SK-N-SH (cell line): ENCODE results near the gene PIH1D2. TPM values are rescaled to one million over a fixed set of nuclear protein-coding genes. Genes with fewer than 3 reads are reported as not detected.

Source experiments
- CTCF ChIA-PET: fragments of 300-600, 350-600 bp; formaldehyde crosslinking; extraction: SDS; loops from one replicate; lab custom pipeline; 2021; lab: Yijun Ruan, JAX
- POLR2A ChIA-PET: fragments of 350-600 bp; sonication (Branson Sonifier 250); formaldehyde crosslinking; extraction: SDS; loops from one replicate; lab custom pipeline; 2020; ENCODE audit warnings: antibody characterized with exemption, inconsistent platforms; lab: Yijun Ruan, JAX
- DNase-seq: peaks from one replicate; pipeline ENCODE4 v3.0.0; 2012
- H2AFZ ChIP-seq: fragments of 200-600 bp; sonication (generic); 2 replicates; pipeline ENCODE4 v1.8.1; 2016; ENCODE audit warnings: antibody characterized with exemption, mild to moderate bottlenecking, low read depth
- H3F3A ChIP-seq: fragments of 200-600 bp; sonication (generic); replicated peaks from 2 replicates; pipeline ENCODE3; 2016; ENCODE audit warnings: antibody characterized with exemption, mild to moderate bottlenecking; ENCODE audit not compliant: insufficient read depth
- H3K27ac ChIP-seq, 2 experiments: fragments of 200-500 bp in 1 of 2; fragments of 200-600 bp in 1 of 2; sonication (Bioruptor generic) in 1 of 2; sonication (generic), shearing (Covaris generic) in 1 of 2; 2 replicates each; pipeline versions ENCODE4 v1.5.1 to v1.6.1; 2014 to 2016; ENCODE audit warnings: low read depth in 2 of 2, inconsistent platforms in 1 of 2, low read length in 1 of 2, mild to moderate bottlenecking in 1 of 2, mixed read lengths in 1 of 2
- H3K27me3 ChIP-seq: fragments of 200-600 bp; sonication (generic), shearing (Covaris generic); 2 replicates; pipeline ENCODE4 v1.6.1; 2016; ENCODE audit warnings: mixed run types; ENCODE audit not compliant: insufficient read depth
- H3K36me3 ChIP-seq, 2 experiments: fragments of 200-500 bp in 1 of 2; fragments of 200-600 bp in 1 of 2; sonication (Bioruptor generic) in 1 of 2; sonication (generic) in 1 of 2; replicated peaks in 1 of 2; 2 replicates each; pipeline versions ENCODE3 to v1.5.1; 2014 to 2016; ENCODE audit warnings: low read length in 1 of 2, mild to moderate bottlenecking in 1 of 2; ENCODE audit not compliant: insufficient read depth in 2 of 2, control insufficient read depth in 1 of 2
- H3K4me1 ChIP-seq, 2 experiments: fragments of 200-500 bp in 1 of 2; fragments of 200-600 bp in 1 of 2; sonication (Bioruptor generic) in 1 of 2; sonication (generic), shearing (Covaris generic) in 1 of 2; 2 replicates each; pipeline versions ENCODE4 v1.5.1 to v1.6.1; 2014 to 2016; ENCODE audit warnings: low read depth in 1 of 2, low read length in 1 of 2, mixed run types in 1 of 2; ENCODE audit not compliant: insufficient read depth in 2 of 2, control insufficient read depth in 1 of 2
- H3K4me2 ChIP-seq: fragments of 200-600 bp; sonication (generic), shearing (Covaris generic); 2 replicates; pipeline ENCODE4 v1.6.1; 2017; ENCODE audit warnings: mixed run types
- H3K4me3 ChIP-seq, 2 experiments: fragments of 200-500 bp in 1 of 2; fragments of 200-600 bp in 1 of 2; sonication (Bioruptor generic) in 1 of 2; sonication (generic), shearing (Covaris generic) in 1 of 2; 2 replicates each; pipeline versions ENCODE4 v1.5.1 to v1.8.1; 2014 to 2016; ENCODE audit warnings: low read depth in 2 of 2, inconsistent platforms in 1 of 2, low read length in 1 of 2, mild to moderate bottlenecking in 1 of 2, mixed read lengths in 1 of 2, moderate library complexity in 1 of 2
- H3K79me2 ChIP-seq: fragments of 200-600 bp; sonication (generic); 2 replicates; pipeline ENCODE4 v1.8.1; 2017; ENCODE audit warnings: mild to moderate bottlenecking; ENCODE audit not compliant: insufficient read depth
- H3K9ac ChIP-seq: fragments of 200-600 bp; sonication (generic); 2 replicates; pipeline ENCODE4 v1.6.1; 2017; ENCODE audit warnings: mixed run types
- H3K9me2 ChIP-seq: fragments of 200-600 bp; sonication (generic); 2 replicates; pipeline ENCODE4 v1.6.1; 2017; ENCODE audit warnings: mixed run types
- H3K9me3 ChIP-seq: fragments of 200-600 bp; sonication (generic); 2 replicates; pipeline ENCODE4 v1.6.1; 2017; ENCODE audit warnings: mixed run types, mild to moderate bottlenecking, moderate library complexity
- H4K20me1 ChIP-seq: fragments of 200-600 bp; sonication (generic); 2 replicates; pipeline ENCODE4 v1.6.1; 2017; ENCODE audit warnings: mild to moderate bottlenecking, mixed run types; ENCODE audit not compliant: insufficient read depth
- CHD2 ChIP-seq: fragments of 150-350 bp; IDR thresholded peaks from 2 replicates; pipeline ENCODE4 v1.6.1; 2018; ENCODE audit warnings: low read length; ENCODE audit not compliant: partially characterized antibody
- ELF1 ChIP-seq: IDR thresholded peaks from 2 replicates; pipeline ENCODE4 v1.4.0; 2012
- EP300 ChIP-seq, 2 experiments: IDR thresholded peaks; 2 replicates each; pipeline versions ENCODE4 v1.4.0 to v1.6.1; 2012; ENCODE audit warnings: borderline replicate concordance in 1 of 2, low read depth in 1 of 2, low read length in 1 of 2
- EZH2phosphoT487 ChIP-seq: fragments of 200-600 bp; sonication (generic); IDR thresholded peaks from 2 replicates; pipeline ENCODE4 v1.6.1; 2017; ENCODE audit warnings: low read depth, mixed run types, mild to moderate bottlenecking, antibody characterized with exemption, moderate library complexity, borderline replicate concordance
- FOXJ3 ChIP-seq: sonication (generic); formaldehyde crosslinking; IDR thresholded peaks from 2 replicates; pipeline ENCODE4 v1.5.1; 2020; ENCODE audit warnings: mild to moderate bottlenecking, missing genetic modification reagents
- GABPA ChIP-seq: IDR thresholded peaks from 2 replicates; pipeline ENCODE4 v1.4.0; 2012; ENCODE audit warnings: low read depth, mild to moderate bottlenecking
- GATA2 ChIP-seq: sonication (generic); formaldehyde crosslinking; IDR thresholded peaks from 2 replicates; pipeline ENCODE4 v1.5.0; 2020; ENCODE audit warnings: mild to moderate bottlenecking, missing genetic modification reagents
- NFIC ChIP-seq: IDR thresholded peaks from 2 replicates; pipeline ENCODE4 v1.4.0; 2012; ENCODE audit warnings: borderline replicate concordance
- NRF1 ChIP-seq: IDR thresholded peaks from 2 replicates; pipeline ENCODE4 v1.6.1; 2012; ENCODE audit warnings: low read depth, mild to moderate bottlenecking, low read length
- PBX3 ChIP-seq: IDR thresholded peaks from 2 replicates; pipeline ENCODE4; 2012
- POLR2AphosphoS5 ChIP-seq: IDR thresholded peaks from 2 replicates; pipeline ENCODE4 v1.6.1; 2012; ENCODE audit warnings: low read depth, low read length
- RAD21 ChIP-seq: IDR thresholded peaks from 2 replicates; pipeline ENCODE4 v1.6.1; 2012; ENCODE audit warnings: mild to moderate bottlenecking, low read length
- REST ChIP-seq: IDR thresholded peaks from 2 replicates; pipeline ENCODE4 v1.6.1; 2012; ENCODE audit warnings: mild to moderate bottlenecking, low read depth, low read length, moderate library complexity
- RFX5 ChIP-seq: IDR thresholded peaks from 2 replicates; pipeline ENCODE4 v1.6.1; 2012; ENCODE audit warnings: mild to moderate bottlenecking, improper control_type of control experiment, low read length
- TEAD4 ChIP-seq: IDR thresholded peaks from 2 replicates; pipeline ENCODE4 v1.4.0; 2012; ENCODE audit warnings: mild to moderate bottlenecking, borderline replicate concordance; ENCODE audit not compliant: insufficient read depth
- USF1 ChIP-seq: IDR thresholded peaks from 2 replicates; pipeline ENCODE4 v1.4.0; 2012; ENCODE audit warnings: low read depth, borderline replicate concordance
- USF2 ChIP-seq: fragments of 150-350 bp; IDR thresholded peaks from 2 replicates; pipeline ENCODE4 v1.6.1; 2017; ENCODE audit warnings: antibody characterized with exemption, low read length, low read depth, borderline replicate concordance
- YY1 ChIP-seq: IDR thresholded peaks from 2 replicates; pipeline ENCODE4 v1.4.0; 2012; ENCODE audit warnings: low read depth, mild to moderate bottlenecking
- WGBS: methylation state at CpG from one replicate; pipeline ENCODE4 v1.1.6; 2017; ENCODE audit warnings: low lambda C conversion rate; 5-methylcytosine and 5-hydroxymethylcytosine counted together
- polyA plus RNA-seq, 3 experiments: library from polyadenylated mRNA; depleted of rRNA; stranded (reverse); fragments of >200 nt; gene quantifications; 2 replicates each; pipeline ENCODE4 v1.2.3, GENCODE V29; 2012
- TF ChIP-seq, protein P1 (sequence below): fragments of 150-350 bp; IDR thresholded peaks from 2 replicates; pipeline ENCODE4 v1.6.1; 2016; ENCODE audit warnings: mild to moderate bottlenecking, low read depth, low read length

Gene PIH1D2
- polyA plus RNA-seq, 1 of the 3 experiments (the other 2 are of a cell fraction) = 0.97 TPM

DNA sequence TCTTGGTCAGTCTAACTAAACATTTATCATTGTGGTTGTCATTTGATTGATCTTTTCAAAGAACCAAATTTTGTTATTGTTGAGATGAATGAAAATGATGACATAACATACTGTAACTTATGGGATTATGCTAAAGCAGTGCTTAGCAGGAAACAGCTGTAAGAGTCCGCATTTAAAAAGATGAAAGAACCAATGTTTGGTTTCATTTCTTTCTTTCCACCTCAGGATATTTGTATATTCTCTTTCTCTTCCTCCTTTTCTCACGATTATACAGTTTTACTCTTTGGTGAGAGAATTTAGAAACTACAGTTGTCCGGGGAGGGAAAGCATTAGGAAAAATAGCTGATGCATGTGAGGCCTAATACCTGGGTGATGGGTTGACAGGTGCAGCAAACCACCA, 23.1 kb downstream of the PIH1D2 start:
- H3K4me2 ChIP-seq = no peak overlapping the region
- H3K27ac ChIP-seq = no peak overlapping the region
- H3K9ac ChIP-seq = no peak overlapping the region
- H4K20me1 ChIP-seq = 0 out of 2 replicates have a peak, but pooled peaks cover 3% of the 10 kb centered on the region
- ChIA-PET CTCF (no interaction called here), POLR2A (no interaction called here)
- no peak overlapping the region for H2AFZ ChIP-seq
- no peaks in the 10 kb centered on the region for H3K9me2 ChIP-seq
- peaks cover 0 to 12% of the 10 kb centered on the region in 2 experiments; a peak in 2 of 4 replicates for H3K4me1 ChIP-seq
- H3K4me3 ChIP-seq = no peak overlapping the region
- WGBS = 90% methylated on average over 3 of the region's 3 CpGs
- no peak for DNase-seq
- H3K79me2 ChIP-seq = peaks cover 3% of the 10 kb centered on the region; the same call in 1 of the 2 replicates
- TF ChIP-seq GABPA (no peak), USF2 (no peak), RAD21 (no peak), GATA2 (CRISPR knock-in tag) (no peak), ELF1 (no peak), EP300 (IDR thresholded peaks at IDR 0.05; ENCODE audit: borderline replicate concordance in 1 of 2, low read depth in 1 of 2, low read length in 1 of 2) (no peak), POLR2AphosphoS5 (no peak), EZH2phosphoT487 (no peak), USF1 (no peak), NFIC (no peak), PBX3 (no peak), RFX5 (no peak)
- TF ChIP-seq, protein P1, sequence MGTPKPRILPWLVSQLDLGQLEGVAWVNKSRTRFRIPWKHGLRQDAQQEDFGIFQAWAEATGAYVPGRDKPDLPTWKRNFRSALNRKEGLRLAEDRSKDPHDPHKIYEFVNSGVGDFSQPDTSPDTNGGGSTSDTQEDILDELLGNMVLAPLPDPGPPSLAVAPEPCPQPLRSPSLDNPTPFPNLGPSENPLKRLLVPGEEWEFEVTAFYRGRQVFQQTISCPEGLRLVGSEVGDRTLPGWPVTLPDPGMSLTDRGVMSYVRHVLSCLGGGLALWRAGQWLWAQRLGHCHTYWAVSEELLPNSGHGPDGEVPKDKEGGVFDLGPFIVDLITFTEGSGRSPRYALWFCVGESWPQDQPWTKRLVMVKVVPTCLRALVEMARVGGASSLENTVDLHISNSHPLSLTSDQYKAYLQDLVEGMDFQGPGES = no peak
- H3F3A ChIP-seq = peaks cover 15% of the 10 kb centered on the region
- no peaks in the 10 kb centered on the region for H3K27me3 ChIP-seq
- no peaks in the 10 kb centered on the region for H3K9me3 ChIP-seq
- H3K36me3 ChIP-seq = peaks cover 56 to 78% of the 10 kb centered on the region in 2 experiments

GRCh38 chr11:112049777-112050176, 24.0 kb downstream of the PIH1D2 start:
- Histone ChIP-seq H3K4me1 (peaks cover 0 to 12% of the 10 kb centered on the region in 2 experiments; a peak in 2 of 4 replicates), H2AFZ (no peak overlapping the region), H3F3A (peaks cover 15% of the 10 kb centered on the region), H3K9me2 (no peaks in the 10 kb centered on the region), H3K4me2 (no peak overlapping the region), H3K9me3 (no peaks in the 10 kb centered on the region), H3K4me3 (no peak overlapping the region), H4K20me1 (0 out of 2 replicates have a peak, but pooled peaks cover 3% of the 10 kb centered on the region), H3K27ac (no peak overlapping the region), H3K27me3 (no peaks in the 10 kb centered on the region), H3K9ac (no peak overlapping the region), H3K36me3 (peaks cover 61 to 84% of the 10 kb centered on the region in 2 experiments), H3K79me2 (peaks cover 3% of the 10 kb centered on the region; the same call in 1 of the 2 replicates)
- WGBS = 92% methylated on average over 2 of the region's 2 CpGs
- ChIA-PET CTCF (no interaction called here), POLR2A (no interaction called here)
- no peak for DNase-seq
- no peak for TF ChIP-seq TEAD4
- TF ChIP-seq NRF1 = no peak
- no peak for TF ChIP-seq GABPA
- TF ChIP-seq CHD2 = no peak
- no peak for TF ChIP-seq PBX3
- no peak for TF ChIP-seq REST
- no peak for TF ChIP-seq FOXJ3 (CRISPR knock-in tag)
- TF ChIP-seq YY1 = no peak
